AG09319 (cell line): ENCODE data around the gene C1orf167.

Experiments
- DNase-seq: peaks from one replicate; pipeline ENCODE4 v3.0.0-alpha.2; 2010; ENCODE audit warnings: low read depth; ENCODE audit errors: extremely low read depth
- CTCF ChIP-seq: IDR thresholded peaks from 2 replicates; pipeline ENCODE4 v1.5.1; 2011; ENCODE audit warnings: low read depth, mild to moderate bottlenecking, inconsistent platforms, low read length, moderate library complexity

Gene C1orf167

GRCh38 chr1:11766429-11766776, 4.4 kb downstream of the C1orf167 start:
- TF ChIP-seq CTCF: no peak
- DNase-seq: no peak

- no peak for DNase-seq
- TF ChIP-seq CTCF: no peak
Measured at GRCh38 chr1:11767922-11768704, 6.1 kb downstream of the C1orf167 start.

GRCh38 chr1:11768821-11769220, 6.8 kb downstream of the C1orf167 start:
- no peak for TF ChIP-seq CTCF
- no peak for DNase-seq

GRCh38 chr1:11769274-11769673, 7.3 kb downstream of the C1orf167 start:
- no peak for TF ChIP-seq CTCF
- no peak for DNase-seq

GRCh38 chr1:11770011-11770410, 8.0 kb downstream of the C1orf167 start:
- DNase-seq: no peak
- TF ChIP-seq CTCF: no peak

GRCh38 chr1:11771481-11772043, 9.6 kb downstream of the C1orf167 start:
- no peak for DNase-seq
- no peak for TF ChIP-seq CTCF

GRCh38 chr1:11772458-11772857, 10.5 kb downstream of the C1orf167 start:
- TF ChIP-seq CTCF: no peak
- DNase-seq: no peak
